Liver (tissue), 9 donors: ENCODE data around the gene PDZD2. TPM values are rescaled to one million over a fixed set of nuclear protein-coding genes. Genes with fewer than 3 reads are reported as not detected.

ENCODE experiments used
- DNase-seq: peaks from one replicate; pipeline ENCODE4 v3.0.0-alpha.2; 2017; ENCODE audit warnings: low spot score
- H3K27ac ChIP-seq, 2 donors: one replicate each; pipeline ENCODE4 v1.7.0; 2013; ENCODE audit warnings: inconsistent platforms in 2 of 2, low read length in 2 of 2, control low read depth in 1 of 2, low read depth in 1 of 2, mild to moderate bottlenecking in 1 of 2
- H3K27me3 ChIP-seq, 4 donors: one replicate each; pipeline versions ENCODE4 v1.6.1 to v1.7.0; 2013; ENCODE audit warnings: low read length in 3 of 4, inconsistent platforms in 1 of 4, mild to moderate bottlenecking in 1 of 4, moderate library complexity in 1 of 4; ENCODE audit not compliant: control insufficient read depth in 4 of 4, insufficient read depth in 4 of 4
- H3K36me3 ChIP-seq, 4 donors: one replicate each; pipeline versions ENCODE4 v1.6.1 to v1.7.0; 2013; ENCODE audit warnings: low read length in 3 of 4, mild to moderate bottlenecking in 3 of 4, low read depth in 1 of 4, moderate library complexity in 1 of 4; ENCODE audit not compliant: control insufficient read depth in 4 of 4, insufficient read depth in 3 of 4
- H3K4me1 ChIP-seq, 4 donors: one replicate each; pipeline versions ENCODE4 v1.6.1 to v1.7.0; 2013; ENCODE audit warnings: low read length in 3 of 4, mild to moderate bottlenecking in 3 of 4, moderate library complexity in 1 of 4; ENCODE audit not compliant: control insufficient read depth in 4 of 4, insufficient read depth in 4 of 4
- H3K4me3 ChIP-seq, 3 donors: one replicate each; pipeline versions ENCODE4 v1.6.1 to v1.7.0; 2013; ENCODE audit warnings: low read length in 3 of 3, control low read depth in 1 of 3, low read depth in 1 of 3, mild to moderate bottlenecking in 1 of 3
- H3K9ac ChIP-seq, 2 donors: one replicate each; pipeline ENCODE4 v1.7.0; 2013; ENCODE audit warnings: low read length in 2 of 2, mild to moderate bottlenecking in 2 of 2, moderate library complexity in 2 of 2, control low read depth in 1 of 2, low read depth in 1 of 2
- H3K9me3 ChIP-seq, 4 donors: one replicate each; pipeline versions ENCODE4 v1.6.1 to v1.7.0; 2013; ENCODE audit warnings: low read length in 3 of 4; ENCODE audit not compliant: control insufficient read depth in 4 of 4
- ATF3 ChIP-seq: IDR thresholded peaks from 2 replicates; pipeline ENCODE4 v1.6.1; 2016; ENCODE audit warnings: antibody characterized with exemption
- EGR1 ChIP-seq, 2 donors: IDR thresholded peaks; 2 replicates each; pipeline ENCODE4 v1.6.1; 2016 to 2018; ENCODE audit warnings: antibody characterized with exemption in 2 of 2, low read depth in 2 of 2
- FOXA2 ChIP-seq: IDR thresholded peaks from 2 replicates; pipeline ENCODE4 v1.6.1; 2016; ENCODE audit warnings: antibody characterized with exemption
- HNF4A ChIP-seq, 2 donors: conservative IDR thresholded peaks; 2 replicates each; pipeline ENCODE4 v1.6.1; 2016; ENCODE audit warnings: antibody characterized with exemption in 2 of 2, mild to moderate bottlenecking in 2 of 2
- HNF4G ChIP-seq: IDR thresholded peaks from 2 replicates; pipeline ENCODE4 v1.6.1; 2016; ENCODE audit warnings: antibody characterized with exemption
- NR2F2 ChIP-seq: IDR thresholded peaks from 2 replicates; pipeline ENCODE4 v1.6.1; 2016; ENCODE audit warnings: antibody characterized with exemption
- RXRA ChIP-seq, 2 donors: IDR thresholded peaks; 2 replicates each; pipeline ENCODE4 v1.6.1; 2017 to 2018; ENCODE audit warnings: antibody characterized with exemption in 2 of 2, mild to moderate bottlenecking in 1 of 2
- SP1 ChIP-seq: IDR thresholded peaks from 2 replicates; pipeline ENCODE4 v1.6.1; 2018; ENCODE audit warnings: antibody characterized with exemption, mild to moderate bottlenecking
- TAF1 ChIP-seq: conservative IDR thresholded peaks from 2 replicates; pipeline ENCODE4 v1.6.1; 2016; ENCODE audit warnings: antibody characterized with exemption, mild to moderate bottlenecking
- WGBS: extraction: QIAGEN DNeasy Blood & Tissue Kit; methylation state at CpG from one replicate; pipeline ENCODE4 v1.1.7; 2013; 5-methylcytosine and 5-hydroxymethylcytosine counted together
- polyA plus RNA-seq, 2 donors: library from polyadenylated mRNA; stranded (reverse) in 1 of 2; unstranded in 1 of 2; fragments of 200-250 nt in 1 of 2; fragments of >200 nt in 1 of 2; fragmentation: Nextera tagmentation in 1 of 2; extraction: Ambion mirVana in 1 of 2; gene quantifications; one replicate each; pipeline versions ENCODE4 v1.2.1 to v1.2.3, GENCODE V29; 2013 to 2015
- total RNA-seq, 2 donors: library from RNA; depleted of rRNA; stranded (reverse); fragments of >200 nt; gene quantifications; one replicate each; pipeline ENCODE4 v1.2.3, GENCODE V29; 2014
- TF ChIP-seq, protein P1 (sequence below): IDR thresholded peaks from 2 replicates; pipeline ENCODE4 v1.6.1; 2016; ENCODE audit warnings: antibody characterized with exemption, mild to moderate bottlenecking
- TF ChIP-seq, protein P2 (sequence below): fragments of 150-350 bp; IDR thresholded peaks from 2 replicates; pipeline ENCODE4 v1.5.1; 2017; ENCODE audit warnings: improper control_type of control experiment, low read depth, low read length; ENCODE audit not compliant: missing input control
- TF ChIP-seq, protein P3 (sequence below): IDR thresholded peaks from 2 replicates; pipeline ENCODE4 v1.6.1; 2016; ENCODE audit warnings: antibody characterized with exemption
- donor health status: healthy.
- donor health status: healthy.
- donor health status: healthy.
- donor health status: healthy.
- donor health status: healthy.

PDZD2 gene
- total and polyA plus RNA-seq, 4 donors: 0.27 to 1.1 (median 0.54) TPM

- Histone ChIP-seq H3K9me3 (no peaks in the 10 kb centered on the region), H3K9ac (no peak overlapping the region), H3K36me3 (no peaks in the 10 kb centered on the region), H3K4me3 (no peak overlapping the region), H3K4me1 (no peaks in the 10 kb centered on the region), H3K27ac (no peak overlapping the region), H3K27me3 (no peaks in the 10 kb centered on the region)
- DNase-seq: no peak
- no peak for TF ChIP-seq HNF4A (conservative IDR thresholded peaks at IDR 0.05)
- TF ChIP-seq TAF1: no peak
- WGBS: 82% methylated on average over 4 of the region's 4 CpGs
Measured at GRCh38 chr5:31934156-31934555, 295.2 kb downstream of the PDZD2 start.

DNA sequence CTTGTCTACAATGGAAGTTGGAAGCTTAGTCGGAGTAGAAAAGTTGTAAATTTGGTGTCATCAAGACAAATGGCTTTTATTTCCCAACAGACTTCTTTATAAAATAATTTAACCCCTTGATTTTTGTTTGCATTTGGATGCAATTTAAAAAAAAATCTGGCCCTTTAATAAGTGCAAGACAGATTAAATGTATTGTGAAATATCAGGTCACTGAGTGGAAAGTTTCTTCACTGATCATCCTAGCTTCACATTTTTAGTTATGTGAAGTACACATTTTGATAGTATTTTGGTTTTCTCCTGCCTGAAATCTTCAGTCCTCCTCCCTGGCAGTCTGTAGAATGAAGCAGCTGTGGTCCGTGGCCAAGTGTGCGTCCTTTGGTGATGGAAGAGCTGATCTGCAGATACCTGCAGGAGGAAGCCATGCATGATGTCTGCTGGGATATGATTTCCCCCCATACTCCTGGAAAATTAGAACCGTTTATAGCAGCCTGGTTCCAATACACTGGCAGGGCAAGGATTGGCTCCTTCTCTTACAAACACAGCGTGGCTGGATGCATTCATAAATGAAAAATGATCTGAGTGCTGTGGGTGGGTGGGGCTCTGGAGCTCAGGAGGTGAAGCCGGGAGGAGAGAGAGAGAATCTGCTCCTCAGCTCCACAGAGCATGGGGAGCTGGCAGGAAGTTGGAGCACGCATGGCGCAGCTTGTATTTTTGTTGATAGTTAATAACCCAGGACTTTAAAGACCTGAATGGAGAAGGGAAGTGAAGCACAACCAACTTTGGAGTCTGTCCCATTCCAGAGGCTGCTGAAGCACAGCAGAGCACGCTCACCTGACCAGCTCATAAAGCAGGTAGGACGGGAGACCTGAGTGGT, 296.8 kb downstream of the PDZD2 start:
- H3K9me3 ChIP-seq: no peaks in the 10 kb centered on the region
- H3K4me3 ChIP-seq: no peak overlapping the region
- no peak for TF ChIP-seq HNF4G
- TF ChIP-seq, protein P1, sequence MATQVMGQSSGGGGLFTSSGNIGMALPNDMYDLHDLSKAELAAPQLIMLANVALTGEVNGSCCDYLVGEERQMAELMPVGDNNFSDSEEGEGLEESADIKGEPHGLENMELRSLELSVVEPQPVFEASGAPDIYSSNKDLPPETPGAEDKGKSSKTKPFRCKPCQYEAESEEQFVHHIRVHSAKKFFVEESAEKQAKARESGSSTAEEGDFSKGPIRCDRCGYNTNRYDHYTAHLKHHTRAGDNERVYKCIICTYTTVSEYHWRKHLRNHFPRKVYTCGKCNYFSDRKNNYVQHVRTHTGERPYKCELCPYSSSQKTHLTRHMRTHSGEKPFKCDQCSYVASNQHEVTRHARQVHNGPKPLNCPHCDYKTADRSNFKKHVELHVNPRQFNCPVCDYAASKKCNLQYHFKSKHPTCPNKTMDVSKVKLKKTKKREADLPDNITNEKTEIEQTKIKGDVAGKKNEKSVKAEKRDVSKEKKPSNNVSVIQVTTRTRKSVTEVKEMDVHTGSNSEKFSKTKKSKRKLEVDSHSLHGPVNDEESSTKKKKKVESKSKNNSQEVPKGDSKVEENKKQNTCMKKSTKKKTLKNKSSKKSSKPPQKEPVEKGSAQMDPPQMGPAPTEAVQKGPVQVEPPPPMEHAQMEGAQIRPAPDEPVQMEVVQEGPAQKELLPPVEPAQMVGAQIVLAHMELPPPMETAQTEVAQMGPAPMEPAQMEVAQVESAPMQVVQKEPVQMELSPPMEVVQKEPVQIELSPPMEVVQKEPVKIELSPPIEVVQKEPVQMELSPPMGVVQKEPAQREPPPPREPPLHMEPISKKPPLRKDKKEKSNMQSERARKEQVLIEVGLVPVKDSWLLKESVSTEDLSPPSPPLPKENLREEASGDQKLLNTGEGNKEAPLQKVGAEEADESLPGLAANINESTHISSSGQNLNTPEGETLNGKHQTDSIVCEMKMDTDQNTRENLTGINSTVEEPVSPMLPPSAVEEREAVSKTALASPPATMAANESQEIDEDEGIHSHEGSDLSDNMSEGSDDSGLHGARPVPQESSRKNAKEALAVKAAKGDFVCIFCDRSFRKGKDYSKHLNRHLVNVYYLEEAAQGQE: no peak
- TF ChIP-seq RXRA (IDR thresholded peaks at IDR 0.05): no peak
- no peak for TF ChIP-seq NR2F2
- H3K27ac ChIP-seq: no peak overlapping the region
- no peak for DNase-seq
- no peaks in the 10 kb centered on the region for H3K27me3 ChIP-seq
- 68% methylated on average over 10 of the region's 10 CpGs for WGBS
- H3K4me1 ChIP-seq: no peaks in the 10 kb centered on the region
- no peak overlapping the region for H3K9ac ChIP-seq
- H3K36me3 ChIP-seq: no peaks in the 10 kb centered on the region

- H3K27me3 ChIP-seq: no peaks in the 10 kb centered on the region
- H3K4me1 ChIP-seq: no peaks in the 10 kb centered on the region
- no peaks in the 10 kb centered on the region for H3K9me3 ChIP-seq
- no peak overlapping the region for H3K27ac ChIP-seq
- H3K36me3 ChIP-seq: no peaks in the 10 kb centered on the region
- no peak for DNase-seq
- no peak overlapping the region for H3K9ac ChIP-seq
- TF ChIP-seq SP1 (no peak), EGR1 (IDR thresholded peaks at IDR 0.05; ENCODE audit: low read depth in 2 of 2) (no peak), FOXA2 (no peak), ATF3 (no peak), HNF4A (conservative IDR thresholded peaks at IDR 0.05) (no peak), TAF1 (no peak)
- TF ChIP-seq, protein P2, sequence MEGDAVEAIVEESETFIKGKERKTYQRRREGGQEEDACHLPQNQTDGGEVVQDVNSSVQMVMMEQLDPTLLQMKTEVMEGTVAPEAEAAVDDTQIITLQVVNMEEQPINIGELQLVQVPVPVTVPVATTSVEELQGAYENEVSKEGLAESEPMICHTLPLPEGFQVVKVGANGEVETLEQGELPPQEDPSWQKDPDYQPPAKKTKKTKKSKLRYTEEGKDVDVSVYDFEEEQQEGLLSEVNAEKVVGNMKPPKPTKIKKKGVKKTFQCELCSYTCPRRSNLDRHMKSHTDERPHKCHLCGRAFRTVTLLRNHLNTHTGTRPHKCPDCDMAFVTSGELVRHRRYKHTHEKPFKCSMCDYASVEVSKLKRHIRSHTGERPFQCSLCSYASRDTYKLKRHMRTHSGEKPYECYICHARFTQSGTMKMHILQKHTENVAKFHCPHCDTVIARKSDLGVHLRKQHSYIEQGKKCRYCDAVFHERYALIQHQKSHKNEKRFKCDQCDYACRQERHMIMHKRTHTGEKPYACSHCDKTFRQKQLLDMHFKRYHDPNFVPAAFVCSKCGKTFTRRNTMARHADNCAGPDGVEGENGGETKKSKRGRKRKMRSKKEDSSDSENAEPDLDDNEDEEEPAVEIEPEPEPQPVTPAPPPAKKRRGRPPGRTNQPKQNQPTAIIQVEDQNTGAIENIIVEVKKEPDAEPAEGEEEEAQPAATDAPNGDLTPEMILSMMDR: no peak
- TF ChIP-seq, protein P3, sequence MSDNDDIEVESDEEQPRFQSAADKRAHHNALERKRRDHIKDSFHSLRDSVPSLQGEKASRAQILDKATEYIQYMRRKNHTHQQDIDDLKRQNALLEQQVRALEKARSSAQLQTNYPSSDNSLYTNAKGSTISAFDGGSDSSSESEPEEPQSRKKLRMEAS: no peak
- WGBS: 62% methylated on average over 5 of the region's 5 CpGs
- no peak overlapping the region for H3K4me3 ChIP-seq
Measured at GRCh38 chr5:31936683-31937082, 297.8 kb downstream of the PDZD2 start.
